ENCODE data around the gene SOWAHC. TPM values are rescaled to one million over a fixed set of nuclear protein-coding genes. Genes with fewer than 3 reads are reported as not detected.

Gene SOWAHC
- total RNA-seq, 1 donor from 2014 or later = 10.9 TPM

GRCh38 chr2:109662889-109663288 is 48.7 kb downstream of the SOWAHC start:
- Mint-ChIP-seq H3K9me3 (no peaks in the 10 kb centered on the region), H3K27me3 (ENCODE audit: low read depth) (no peaks in the 10 kb centered on the region), H3K36me3 (ENCODE audit: low read depth) (no peaks in the 10 kb centered on the region), H3K4me3 (no peak overlapping the region), H3K4me1 (peaks cover 5% of the 10 kb centered on the region), H3K27ac (ENCODE audit: unreplicated experiment) (no peak overlapping the region)
- no peak for DNase-seq (ENCODE audit: low read depth, low spot score)
- TF ChIP-seq, protein P1, sequence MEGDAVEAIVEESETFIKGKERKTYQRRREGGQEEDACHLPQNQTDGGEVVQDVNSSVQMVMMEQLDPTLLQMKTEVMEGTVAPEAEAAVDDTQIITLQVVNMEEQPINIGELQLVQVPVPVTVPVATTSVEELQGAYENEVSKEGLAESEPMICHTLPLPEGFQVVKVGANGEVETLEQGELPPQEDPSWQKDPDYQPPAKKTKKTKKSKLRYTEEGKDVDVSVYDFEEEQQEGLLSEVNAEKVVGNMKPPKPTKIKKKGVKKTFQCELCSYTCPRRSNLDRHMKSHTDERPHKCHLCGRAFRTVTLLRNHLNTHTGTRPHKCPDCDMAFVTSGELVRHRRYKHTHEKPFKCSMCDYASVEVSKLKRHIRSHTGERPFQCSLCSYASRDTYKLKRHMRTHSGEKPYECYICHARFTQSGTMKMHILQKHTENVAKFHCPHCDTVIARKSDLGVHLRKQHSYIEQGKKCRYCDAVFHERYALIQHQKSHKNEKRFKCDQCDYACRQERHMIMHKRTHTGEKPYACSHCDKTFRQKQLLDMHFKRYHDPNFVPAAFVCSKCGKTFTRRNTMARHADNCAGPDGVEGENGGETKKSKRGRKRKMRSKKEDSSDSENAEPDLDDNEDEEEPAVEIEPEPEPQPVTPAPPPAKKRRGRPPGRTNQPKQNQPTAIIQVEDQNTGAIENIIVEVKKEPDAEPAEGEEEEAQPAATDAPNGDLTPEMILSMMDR (conservative IDR thresholded peaks at IDR 0.05) = no peak

GRCh38 chr2:109663721-109664120 is 49.6 kb downstream of the SOWAHC start:
- Mint-ChIP-seq H3K27me3 (ENCODE audit: low read depth) (no peaks in the 10 kb centered on the region), H3K27ac (ENCODE audit: unreplicated experiment) (no peak overlapping the region), H3K4me1 (peaks cover 5% of the 10 kb centered on the region), H3K9me3 (no peaks in the 10 kb centered on the region), H3K4me3 (no peak overlapping the region), H3K36me3 (ENCODE audit: low read depth) (no peaks in the 10 kb centered on the region)
- TF ChIP-seq, protein P1 (conservative IDR thresholded peaks at IDR 0.05) = no peak
- DNase-seq (ENCODE audit: low read depth, low spot score) = no peak

GRCh38 chr2:109666466-109666865 is 52.3 kb downstream of the SOWAHC start:
- TF ChIP-seq, protein P1 (conservative IDR thresholded peaks at IDR 0.05) = no peak
- Mint-ChIP-seq H3K4me3 (no peak overlapping the region), H3K27ac (ENCODE audit: unreplicated experiment) (no peak overlapping the region), H3K9me3 (no peaks in the 10 kb centered on the region), H3K36me3 (ENCODE audit: low read depth) (no peaks in the 10 kb centered on the region), H3K27me3 (ENCODE audit: low read depth) (no peaks in the 10 kb centered on the region), H3K4me1 (no peaks in the 10 kb centered on the region)
- no peak for DNase-seq (ENCODE audit: low read depth, low spot score)

Other genes starting within 250 kb of the SOWAHC start
- gene SEPTIN10, start 398 bp upstream of the SOWAHC start, total RNA-seq = 99.5 and 104 TPM in 2 replicates
- gene RGPD5, start 179.9 kb downstream of the SOWAHC start, total RNA-seq = 41.0 and 55.7 TPM in 2 replicates